GM11168 (cell line): ENCODE data around the gene GCFC2.
"Not testable (repeated sequence)": the region's sequence is repeated elsewhere in the genome, so short reads cannot be mapped to it uniquely, and the experiment has no call there.

ENCODE experiments used
- in situ Hi-C: fragments of 300-500 bp; cut with MboI; formaldehyde crosslinking; loops from one replicate; pipeline ENCODE4 v1.12.0; 2022; ENCODE audit warnings: low sequenced_read_pairs; ENCODE audit not compliant: unreplicated experiment

Gene GCFC2

DNA sequence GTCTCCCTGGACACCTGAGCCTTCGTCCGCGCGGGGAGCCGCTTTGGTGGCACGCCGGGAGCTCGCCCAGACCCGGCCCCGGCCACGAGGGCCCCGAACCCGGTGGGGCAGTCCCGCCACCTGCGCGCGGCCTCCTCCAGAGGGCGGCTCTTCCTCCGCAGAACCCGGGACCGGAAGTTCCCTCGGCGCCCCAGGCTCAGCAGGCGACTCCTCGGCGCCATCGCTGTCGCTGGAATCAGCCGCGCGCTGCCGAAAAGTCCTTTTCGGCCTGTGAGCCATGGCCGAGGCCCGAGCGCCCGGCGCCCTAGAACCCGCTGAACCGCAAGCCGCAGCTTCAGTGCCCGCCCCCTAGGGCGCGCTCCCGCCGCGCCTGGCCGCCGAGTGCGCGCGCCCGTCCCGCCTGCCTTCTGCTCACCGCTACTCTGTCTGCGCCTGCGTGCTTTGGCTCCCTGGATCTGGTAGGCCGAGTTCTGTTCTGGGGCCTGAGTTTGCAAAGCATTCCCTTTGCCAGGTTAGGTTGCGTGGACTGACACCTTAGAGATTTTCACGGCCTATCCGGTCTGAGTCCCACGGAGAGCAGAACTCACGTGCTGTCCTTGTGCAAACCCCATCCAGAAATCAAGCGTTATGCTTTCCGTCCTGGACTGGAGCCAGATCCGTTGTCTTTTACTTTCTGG is at the start of gene GCFC2:
TSS of gene GCFC2 (minus strand) at position 339 of the 677 bp plus-strand sequence. CDS start at position 279, 60 bp downstream.
- in situ Hi-C loops, result no loop called here

- in situ Hi-C loops, result no loop called here
Measured at GRCh38 chr2:75752828-75753227, 42.1 kb upstream of the GCFC2 start.

- in situ Hi-C loops, result no loop called here
Measured at GRCh38 chr2:75751824-75752468, 41.2 kb upstream of the GCFC2 start.

DNA sequence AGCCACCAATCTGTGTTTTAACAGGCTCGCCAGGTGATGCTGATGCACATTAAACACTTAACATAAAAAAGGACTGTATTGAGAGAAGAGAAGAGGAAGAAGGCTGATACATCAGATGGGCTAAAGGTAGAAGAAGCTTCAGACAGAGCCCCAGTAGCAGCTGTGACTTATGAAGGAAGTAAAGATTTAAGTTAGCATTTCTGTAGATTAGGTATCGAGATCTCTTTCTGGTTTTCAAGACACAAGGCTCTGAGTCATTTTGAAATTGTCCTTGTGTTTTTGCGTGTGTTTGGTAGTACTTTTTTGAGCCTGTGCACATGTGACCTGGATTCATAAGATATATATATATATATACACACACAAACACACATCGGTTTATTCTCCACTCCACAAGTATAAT is 40.6 kb upstream of the GCFC2 start:
- in situ Hi-C loops, result no loop called here

GRCh38 chr2:75737961-75738360 is 27.2 kb upstream of the GCFC2 start:
- in situ Hi-C loops, result no loop called here

- in situ Hi-C loops, result no loop called here
Measured at GRCh38 chr2:75736276-75736675, 25.6 kb upstream of the GCFC2 start.

DNA sequence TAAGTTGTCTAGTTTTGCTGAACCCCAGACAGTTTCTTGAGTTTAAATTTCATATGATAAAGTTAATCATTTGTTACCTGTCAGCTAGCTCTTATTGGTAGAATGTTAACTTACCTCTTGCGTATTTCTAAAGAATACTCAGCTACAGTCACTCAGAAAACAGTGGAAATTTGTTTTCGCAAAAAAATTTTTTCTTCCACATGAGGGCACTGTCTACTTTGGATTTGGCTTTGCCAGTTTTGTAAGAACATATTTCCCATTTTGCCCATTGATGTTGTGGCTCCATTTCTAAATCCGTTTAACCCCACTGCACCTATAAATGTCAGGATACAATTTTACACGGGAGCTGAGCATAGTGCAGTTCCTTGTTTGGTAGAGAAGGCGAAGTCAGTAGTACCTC is 19.1 kb upstream of the GCFC2 start:
- in situ Hi-C loops, result no loop called here

- in situ Hi-C loops, result no loop called here
Measured at GRCh38 chr2:75728614-75729419, 18.1 kb upstream of the GCFC2 start.

DNA sequence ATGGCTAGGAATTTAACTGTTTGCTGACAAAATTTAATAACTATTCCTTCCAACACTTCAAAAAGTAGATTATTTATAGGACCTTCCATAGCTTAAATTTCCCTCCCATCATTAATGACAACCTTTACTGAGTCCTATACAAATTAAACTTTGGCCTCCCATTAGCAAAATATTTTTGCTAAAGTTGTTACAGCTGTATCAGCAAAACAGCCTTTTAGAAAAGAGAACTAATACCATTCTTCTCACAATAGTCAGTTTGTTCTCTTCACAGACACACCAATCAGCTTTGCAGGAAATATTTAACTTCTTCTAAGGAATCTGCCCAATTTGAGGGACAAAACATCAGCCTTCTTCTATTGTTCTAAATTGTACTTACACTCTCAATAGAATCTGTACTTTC is 12.0 kb upstream of the GCFC2 start:
- in situ Hi-C loops, result no loop called here

- in situ Hi-C loops, result no loop called here
Measured at GRCh38 chr2:75720525-75720924, 9.8 kb upstream of the GCFC2 start.

GRCh38 chr2:75719616-75720015 is 8.9 kb upstream of the GCFC2 start:
- in situ Hi-C loops, result no loop called here

DNA sequence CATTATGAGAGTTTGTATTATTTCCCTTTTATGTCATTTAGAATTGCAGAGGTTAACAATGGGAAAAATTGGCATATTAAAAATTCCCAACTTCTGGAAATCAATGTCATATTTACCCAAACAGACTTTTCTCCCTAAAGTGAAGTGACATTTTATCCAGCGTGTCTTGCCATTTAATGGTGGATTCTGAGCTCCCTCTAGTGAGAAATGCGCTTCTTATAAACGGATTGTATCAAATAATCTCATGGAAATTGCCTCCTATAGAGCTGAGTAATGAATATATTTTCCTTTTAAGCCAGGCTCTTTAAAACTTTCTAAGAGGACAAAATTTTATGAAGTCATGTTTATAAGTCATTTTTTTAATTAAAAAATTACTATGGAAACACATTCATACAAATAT is 5.7 kb upstream of the GCFC2 start:
- in situ Hi-C loops, result no loop called here

DNA sequence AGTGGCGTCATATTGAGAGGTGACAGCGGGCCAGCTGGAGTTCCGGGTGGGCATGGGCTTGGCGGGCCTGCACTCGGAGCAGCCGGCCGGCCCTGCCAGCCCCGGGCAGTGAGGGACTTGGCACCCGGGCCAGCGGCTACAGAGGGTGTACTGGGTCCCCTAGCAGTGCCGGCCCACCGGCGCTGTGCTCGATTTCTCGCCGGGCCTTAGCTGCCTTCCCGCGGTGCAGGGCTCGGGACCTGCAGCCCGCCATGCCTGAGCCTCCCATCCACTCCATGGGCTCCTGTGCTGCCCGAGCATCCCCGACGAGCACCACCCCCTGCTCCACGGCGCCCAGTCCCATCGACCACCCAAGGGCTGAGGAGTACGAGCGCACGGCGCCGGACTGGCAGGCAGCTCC is 875 bp upstream of the GCFC2 start:
- in situ Hi-C loops, result not testable (repeated sequence)

DNA sequence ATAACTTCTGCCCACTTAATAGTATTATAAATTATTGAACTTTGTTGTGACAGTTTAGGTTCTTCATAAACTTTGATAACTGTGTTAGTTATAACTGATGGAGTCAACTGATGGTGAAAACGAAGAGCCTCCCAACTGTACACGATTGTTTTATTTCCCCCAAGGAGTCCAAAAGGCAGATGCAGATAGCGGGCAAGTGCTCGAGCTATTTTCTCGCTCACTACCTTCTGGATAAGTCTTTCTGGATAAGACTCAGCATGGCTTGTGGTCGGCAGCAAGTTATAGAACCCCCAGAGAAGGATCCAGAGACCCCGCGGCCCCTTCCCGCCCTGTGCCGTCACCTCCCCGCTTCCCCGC is 517 bp downstream of the GCFC2 start:
- in situ Hi-C loops, result no loop called here

DNA sequence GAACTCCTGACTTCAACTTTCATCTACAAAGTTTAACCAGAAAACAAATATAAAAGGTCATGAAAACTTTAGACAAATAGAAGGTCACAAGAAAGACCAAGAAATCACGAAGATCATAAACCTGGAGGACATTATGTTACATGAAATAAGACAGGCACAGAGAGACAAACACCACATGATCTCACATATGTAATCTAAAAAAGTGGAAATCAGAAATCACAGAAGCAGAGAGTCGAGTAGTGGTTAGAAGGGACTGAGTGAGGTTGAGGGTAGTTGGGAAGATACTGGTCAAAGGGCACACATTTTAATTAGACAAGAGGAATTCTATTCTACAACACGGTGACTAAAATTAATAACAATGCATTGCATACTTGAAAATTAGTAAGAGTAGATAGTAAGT is 1.4 kb downstream of the GCFC2 start:
- in situ Hi-C loops, result no loop called here

- in situ Hi-C loops, result no loop called here
Measured at GRCh38 chr2:75707901-75708300, 2.8 kb downstream of the GCFC2 start.

- in situ Hi-C loops, result no loop called here
Measured at GRCh38 chr2:75705921-75706320, 4.8 kb downstream of the GCFC2 start.

DNA sequence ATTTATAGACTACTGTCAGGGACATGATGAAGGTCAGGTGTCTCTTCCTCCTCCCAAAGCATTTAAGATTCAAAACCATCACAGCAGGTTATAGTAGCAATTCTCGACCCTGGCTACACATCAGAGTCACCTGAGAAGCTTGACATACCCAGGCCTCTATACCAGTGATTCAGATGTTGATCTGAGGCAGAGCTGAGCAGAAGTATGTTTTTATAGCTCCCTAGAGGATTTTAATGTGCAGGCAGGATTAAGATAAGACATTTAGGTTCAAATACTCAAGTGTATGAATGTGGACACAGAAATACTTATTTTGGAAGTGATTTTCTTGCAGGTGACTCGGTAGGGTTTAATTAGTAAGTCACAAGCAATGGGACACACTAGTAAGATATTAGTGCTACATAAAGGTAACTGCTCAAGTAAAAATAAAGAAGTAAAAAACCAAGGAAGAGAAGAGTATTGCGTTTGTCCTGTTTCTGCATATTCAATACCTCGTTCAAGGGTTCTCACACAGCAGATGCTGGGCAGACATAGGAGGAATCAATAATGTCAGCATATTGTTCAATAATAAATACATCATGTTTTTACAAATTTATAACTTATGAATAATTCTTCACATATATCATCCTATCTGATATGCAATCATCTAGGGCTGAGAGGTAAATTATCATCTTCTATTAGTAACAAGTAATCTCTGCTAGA is 7.0 kb downstream of the GCFC2 start:
- in situ Hi-C loops, result no loop called here

GRCh38 chr2:75702593-75702992 is 8.1 kb downstream of the GCFC2 start:
- in situ Hi-C loops, result no loop called here

DNA sequence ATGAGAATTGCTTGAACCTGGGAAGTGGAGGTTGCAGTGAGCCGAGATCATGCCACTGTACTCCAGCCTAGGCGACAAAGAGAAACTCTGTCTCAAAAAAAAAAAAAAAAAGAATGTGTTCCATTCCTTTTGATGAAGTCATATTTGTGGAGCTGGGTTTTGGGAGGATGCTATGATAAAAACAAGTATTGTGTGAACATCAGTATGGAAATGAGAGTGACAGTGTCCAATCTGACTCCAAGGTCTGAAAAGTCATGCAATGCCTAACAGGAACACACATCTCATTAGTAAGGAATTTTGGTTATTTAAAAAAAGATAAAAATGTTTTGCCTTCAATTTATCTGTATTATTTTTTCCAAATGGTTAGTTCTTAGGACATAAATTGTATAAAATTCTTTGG is 11.8 kb downstream of the GCFC2 start:
- in situ Hi-C loops, result no loop called here

- in situ Hi-C loops, result no loop called here
Measured at GRCh38 chr2:75688196-75688595, 22.5 kb downstream of the GCFC2 start.
